SU-DHL-6 (cell line): ENCODE measurements around the gene PLAGL2.

ENCODE experiments used
- H2AFZ ChIP-seq: fragments of 200-600 bp; sonication (generic); 2 replicates; pipeline ENCODE4 v1.6.1; 2014; ENCODE audit warnings: low read depth, mild to moderate bottlenecking, moderate library complexity, mixed read lengths, antibody characterized with exemption, low read length; ENCODE audit not compliant: severe bottlenecking
- H3F3A ChIP-seq: fragments of 200-600 bp; shearing (Covaris generic); 2 replicates; pipeline ENCODE4 v1.6.0; 2016; ENCODE audit warnings: antibody characterized with exemption, mild to moderate bottlenecking; ENCODE audit not compliant: insufficient read depth
- H3K27ac ChIP-seq: fragments of 200-600 bp; sonication (generic); 2 replicates; pipeline ENCODE4 v1.5.1; 2016; ENCODE audit warnings: low read depth, mild to moderate bottlenecking, low read length, moderate library complexity, mixed read lengths
- H3K27me3 ChIP-seq: fragments of 200-600 bp; sonication (generic), shearing (Covaris generic); 2 replicates; pipeline ENCODE4 v1.6.0; 2014; ENCODE audit warnings: mild to moderate bottlenecking, low read length
- H3K36me3 ChIP-seq: fragments of 200-600 bp; sonication (generic); 2 replicates; pipeline ENCODE4 v1.6.1; 2014; ENCODE audit warnings: mild to moderate bottlenecking, low read length, mixed read lengths
- H3K4me2 ChIP-seq: fragments of 300-600, 200-600 bp; shearing (Covaris generic), sonication (generic); 2 replicates; pipeline ENCODE4 v1.6.0; 2014; ENCODE audit warnings: low read length, low read depth, mild to moderate bottlenecking; ENCODE audit not compliant: poor library complexity, severe bottlenecking
- H3K4me3 ChIP-seq: fragments of 200-600 bp; sonication (generic); 2 replicates; pipeline ENCODE4 v1.5.1; 2014; ENCODE audit warnings: antibody characterized with exemption, low read length, mild to moderate bottlenecking, mixed read lengths; ENCODE audit not compliant: insufficient read depth, poor library complexity, severe bottlenecking
- H3K79me2 ChIP-seq: fragments of 200-600 bp; sonication (generic); 2 replicates; pipeline ENCODE4 v1.6.1; 2014; ENCODE audit warnings: mild to moderate bottlenecking, low read length, moderate library complexity; ENCODE audit not compliant: insufficient read depth
- H3K9ac ChIP-seq: fragments of 200-600 bp; sonication (generic); 2 replicates; pipeline ENCODE4 v1.7.0; 2014; ENCODE audit warnings: mild to moderate bottlenecking, low read length
- H3K9me2 ChIP-seq: fragments of 200-600 bp; sonication (generic); replicated peaks from 2 replicates; pipeline ENCODE4 v1.6.1; 2014; ENCODE audit warnings: low read length; ENCODE audit not compliant: insufficient read depth
- H3K9me3 ChIP-seq: fragments of 200-600 bp; sonication (generic); 2 replicates; pipeline ENCODE4 v1.6.1; 2014; ENCODE audit warnings: low read length, mixed read lengths; ENCODE audit not compliant: insufficient read depth
- H4K20me1 ChIP-seq: fragments of 200-600 bp; sonication (generic); 2 replicates; pipeline ENCODE4 v1.6.1; 2014; ENCODE audit warnings: low read depth, mild to moderate bottlenecking, antibody characterized with exemption, low read length, moderate library complexity, mixed read lengths
- EZH2phosphoT487 ChIP-seq: fragments of 200-600 bp; sonication (generic), shearing (Covaris generic); conservative IDR thresholded peaks from 2 replicates; pipeline ENCODE4 v1.6.1; 2018; ENCODE audit warnings: mild to moderate bottlenecking, antibody characterized with exemption, low read length, moderate library complexity, mixed read lengths
- TF ChIP-seq, protein P1 (sequence below): fragments of 200-600 bp; sonication (generic); IDR thresholded peaks from one replicate; pipeline ENCODE4 v1.5.1; 2017; ENCODE audit warnings: antibody characterized with exemption, mild to moderate bottlenecking, low read length, moderate library complexity; ENCODE audit not compliant: insufficient read depth, poor library complexity, severe bottlenecking

The PLAGL2 gene

GRCh38 chr20:32167552-32167951, 40.0 kb downstream of the PLAGL2 start:
- Histone ChIP-seq H3K4me2 (no peak overlapping the region), H3K36me3 (peaks cover 3% of the 10 kb centered on the region; the same call in 1 of the 2 replicates), H3F3A (no peaks in the 10 kb centered on the region; the same call in 1 of the 2 replicates), H3K79me2 (no peaks in the 10 kb centered on the region), H4K20me1 (no peaks in the 10 kb centered on the region), H2AFZ (no peak overlapping the region), H3K4me3 (no peak overlapping the region), H3K9me2 (no peaks in the 10 kb centered on the region), H3K9ac (no peak overlapping the region), H3K27ac (no peak overlapping the region), H3K9me3 (no peaks in the 10 kb centered on the region), H3K27me3 (no peaks in the 10 kb centered on the region)
- TF ChIP-seq, protein P1, sequence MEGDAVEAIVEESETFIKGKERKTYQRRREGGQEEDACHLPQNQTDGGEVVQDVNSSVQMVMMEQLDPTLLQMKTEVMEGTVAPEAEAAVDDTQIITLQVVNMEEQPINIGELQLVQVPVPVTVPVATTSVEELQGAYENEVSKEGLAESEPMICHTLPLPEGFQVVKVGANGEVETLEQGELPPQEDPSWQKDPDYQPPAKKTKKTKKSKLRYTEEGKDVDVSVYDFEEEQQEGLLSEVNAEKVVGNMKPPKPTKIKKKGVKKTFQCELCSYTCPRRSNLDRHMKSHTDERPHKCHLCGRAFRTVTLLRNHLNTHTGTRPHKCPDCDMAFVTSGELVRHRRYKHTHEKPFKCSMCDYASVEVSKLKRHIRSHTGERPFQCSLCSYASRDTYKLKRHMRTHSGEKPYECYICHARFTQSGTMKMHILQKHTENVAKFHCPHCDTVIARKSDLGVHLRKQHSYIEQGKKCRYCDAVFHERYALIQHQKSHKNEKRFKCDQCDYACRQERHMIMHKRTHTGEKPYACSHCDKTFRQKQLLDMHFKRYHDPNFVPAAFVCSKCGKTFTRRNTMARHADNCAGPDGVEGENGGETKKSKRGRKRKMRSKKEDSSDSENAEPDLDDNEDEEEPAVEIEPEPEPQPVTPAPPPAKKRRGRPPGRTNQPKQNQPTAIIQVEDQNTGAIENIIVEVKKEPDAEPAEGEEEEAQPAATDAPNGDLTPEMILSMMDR = no peak
- no peak for TF ChIP-seq EZH2phosphoT487

- no peaks in the 10 kb centered on the region for H3K27me3 ChIP-seq
- H3K79me2 ChIP-seq = no peaks in the 10 kb centered on the region
- H3K4me3 ChIP-seq = no peak overlapping the region
- H2AFZ ChIP-seq = no peak overlapping the region
- H3K4me2 ChIP-seq = no peak overlapping the region
- peaks cover 5% of the 10 kb centered on the region; the same call in 1 of the 2 replicates for H3K36me3 ChIP-seq
- no peaks in the 10 kb centered on the region for H4K20me1 ChIP-seq
- H3K9ac ChIP-seq = no peak overlapping the region
- TF ChIP-seq, protein P1 = no peak
- TF ChIP-seq EZH2phosphoT487 = no peak
- H3F3A ChIP-seq = no peaks in the 10 kb centered on the region; the same call in 1 of the 2 replicates
- no peaks in the 10 kb centered on the region for H3K9me2 ChIP-seq
- H3K27ac ChIP-seq = no peak overlapping the region
- no peaks in the 10 kb centered on the region for H3K9me3 ChIP-seq
Observed at GRCh38 chr20:32165836-32166545, 41.6 kb downstream of the PLAGL2 start.

DNA sequence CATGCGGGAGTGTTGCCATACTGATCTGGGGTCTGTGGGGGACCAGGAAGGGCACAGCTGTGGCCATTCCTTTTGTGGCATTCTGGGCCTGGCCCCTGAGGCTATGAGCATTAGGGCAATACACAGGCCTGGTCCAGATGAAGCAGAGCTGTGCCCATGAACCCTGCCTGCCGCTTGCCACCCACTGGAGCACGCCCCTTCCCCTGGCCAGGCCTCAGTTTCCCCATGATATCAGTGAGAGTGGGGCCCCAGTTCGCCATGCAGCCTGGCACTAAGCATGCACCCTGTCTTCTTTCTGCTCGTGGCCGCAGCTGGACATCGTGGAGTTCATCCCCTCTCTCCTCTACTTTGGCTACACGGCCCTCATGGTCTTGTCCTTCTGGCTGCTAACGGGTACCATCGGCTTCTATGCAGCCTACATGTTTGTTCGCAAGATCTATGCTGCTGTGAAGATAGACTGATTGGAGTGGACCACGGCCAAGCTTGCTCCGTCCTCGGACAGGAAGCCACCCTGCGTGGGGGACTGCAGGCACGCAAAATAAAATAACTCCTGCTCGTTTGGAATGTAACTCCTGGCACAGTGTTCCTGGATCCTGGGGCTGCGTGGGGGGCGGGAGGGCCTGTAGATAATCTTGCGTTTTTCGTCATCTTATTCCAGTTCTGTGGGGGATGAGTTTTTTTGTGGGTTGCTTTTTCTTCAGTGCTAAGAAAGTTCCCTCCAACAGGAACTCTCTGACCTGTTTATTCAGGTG, 42.4 kb downstream of the PLAGL2 start:
- TF ChIP-seq, protein P1 = no peak
- TF ChIP-seq EZH2phosphoT487 = no peak
- Histone ChIP-seq H3K79me2 (no peaks in the 10 kb centered on the region), H3K9me2 (no peaks in the 10 kb centered on the region), H3F3A (no peaks in the 10 kb centered on the region; the same call in 1 of the 2 replicates), H3K27me3 (no peaks in the 10 kb centered on the region), H3K9ac (no peak overlapping the region), H3K4me2 (no peak overlapping the region), H3K4me3 (no peak overlapping the region), H3K9me3 (no peaks in the 10 kb centered on the region), H3K36me3 (peaks cover 7% of the 10 kb centered on the region; the same call in 1 of the 2 replicates), H4K20me1 (no peaks in the 10 kb centered on the region), H2AFZ (no peak overlapping the region), H3K27ac (no peak overlapping the region)
